ENCODE data around the gene IMMP2L. TPM values are rescaled to one million over a fixed set of nuclear protein-coding genes. Genes with fewer than 3 reads are reported as not detected.

IMMP2L gene
- total RNA-seq, 1 donor from 2014 or later, result 11.2 TPM

DNA sequence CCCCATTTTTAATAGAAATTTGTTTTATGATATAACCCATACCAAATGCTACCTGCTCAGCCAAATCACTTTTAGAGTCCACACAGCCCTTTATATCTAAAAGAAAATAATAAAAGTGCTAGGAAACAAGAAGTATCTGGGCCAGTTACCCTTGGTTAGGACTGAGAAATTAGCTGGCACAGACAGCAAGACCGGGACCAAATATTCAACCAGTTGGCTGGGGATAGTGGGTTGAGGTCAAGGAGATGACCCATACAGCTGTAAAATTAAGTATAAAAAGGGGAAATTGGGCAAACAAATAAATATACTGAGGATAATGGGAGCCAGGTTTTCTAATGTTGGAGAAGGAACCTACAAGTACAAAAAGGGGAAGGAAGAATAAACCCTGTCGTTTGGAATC, 174.3 kb downstream of the IMMP2L start:
- TF ChIP-seq, protein P1, sequence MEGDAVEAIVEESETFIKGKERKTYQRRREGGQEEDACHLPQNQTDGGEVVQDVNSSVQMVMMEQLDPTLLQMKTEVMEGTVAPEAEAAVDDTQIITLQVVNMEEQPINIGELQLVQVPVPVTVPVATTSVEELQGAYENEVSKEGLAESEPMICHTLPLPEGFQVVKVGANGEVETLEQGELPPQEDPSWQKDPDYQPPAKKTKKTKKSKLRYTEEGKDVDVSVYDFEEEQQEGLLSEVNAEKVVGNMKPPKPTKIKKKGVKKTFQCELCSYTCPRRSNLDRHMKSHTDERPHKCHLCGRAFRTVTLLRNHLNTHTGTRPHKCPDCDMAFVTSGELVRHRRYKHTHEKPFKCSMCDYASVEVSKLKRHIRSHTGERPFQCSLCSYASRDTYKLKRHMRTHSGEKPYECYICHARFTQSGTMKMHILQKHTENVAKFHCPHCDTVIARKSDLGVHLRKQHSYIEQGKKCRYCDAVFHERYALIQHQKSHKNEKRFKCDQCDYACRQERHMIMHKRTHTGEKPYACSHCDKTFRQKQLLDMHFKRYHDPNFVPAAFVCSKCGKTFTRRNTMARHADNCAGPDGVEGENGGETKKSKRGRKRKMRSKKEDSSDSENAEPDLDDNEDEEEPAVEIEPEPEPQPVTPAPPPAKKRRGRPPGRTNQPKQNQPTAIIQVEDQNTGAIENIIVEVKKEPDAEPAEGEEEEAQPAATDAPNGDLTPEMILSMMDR (IDR thresholded peaks at IDR 0.05; ENCODE audit: unreplicated experiment), result no peak
- DNase-seq (ENCODE audit: low spot score), result no peak
- no peaks in the 10 kb centered on the region for H3K9me3 Mint-ChIP-seq (ENCODE audit: unreplicated experiment)

DNA sequence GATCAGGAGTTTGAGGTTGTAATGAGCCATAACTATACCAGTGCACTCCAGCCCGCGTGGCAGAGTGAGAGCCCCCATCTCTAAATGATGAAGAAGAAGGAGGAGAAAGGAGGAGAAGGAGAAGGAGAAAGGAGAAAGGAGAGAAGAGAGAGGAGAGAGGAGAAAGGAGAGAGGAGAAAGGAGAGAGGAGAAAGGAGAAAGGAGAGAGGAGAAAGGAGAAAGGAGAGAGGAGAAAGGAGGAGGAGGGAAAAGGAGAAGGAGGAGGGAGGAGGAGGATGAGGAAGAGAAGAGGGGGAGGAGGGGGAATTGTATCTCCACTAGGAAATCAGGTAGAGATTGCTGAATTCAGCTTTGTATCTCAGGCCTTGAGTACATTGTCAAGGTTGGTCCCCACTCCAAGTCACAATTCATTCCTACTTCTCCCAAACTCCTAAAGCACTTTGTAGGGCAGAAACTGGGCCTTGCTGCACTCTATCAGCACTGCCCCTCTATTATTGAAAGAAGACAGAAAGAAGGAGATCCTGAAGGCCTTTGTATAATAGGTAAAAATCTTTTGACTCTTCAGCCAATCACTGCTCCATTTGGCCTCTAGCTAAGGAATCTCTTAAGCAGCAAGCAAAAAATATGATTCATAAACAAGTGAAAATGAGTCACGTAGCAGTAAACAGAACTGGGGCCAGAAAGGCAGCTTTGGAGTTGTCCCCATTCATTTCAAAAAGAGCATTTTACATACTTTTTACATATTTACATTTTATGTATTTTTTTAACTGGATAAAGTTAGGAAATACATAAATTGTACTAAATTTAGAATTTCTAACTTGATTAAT, 178.0 kb downstream of the IMMP2L start:
- Mint-ChIP-seq H3K27me3 (ENCODE audit: unreplicated experiment) (peaks cover 2% of the 10 kb centered on the region), H3K4me3 (ENCODE audit: unreplicated experiment) (no peak overlapping the region), H3K9me3 (ENCODE audit: unreplicated experiment) (no peaks in the 10 kb centered on the region), H3K27ac (ENCODE audit: unreplicated experiment) (no peak overlapping the region), H3K36me3 (ENCODE audit: low read depth, unreplicated experiment) (no peaks in the 10 kb centered on the region), H3K4me1 (ENCODE audit: unreplicated experiment) (no peaks in the 10 kb centered on the region)
- TF ChIP-seq, protein P1 (IDR thresholded peaks at IDR 0.05; ENCODE audit: unreplicated experiment), result no peak
- no peak for DNase-seq (ENCODE audit: low spot score)

More for the DNA sequence above, 174.3 kb downstream of the IMMP2L start:
- Mint-ChIP-seq H3K4me1 (ENCODE audit: unreplicated experiment) (no peaks in the 10 kb centered on the region), H3K27ac (ENCODE audit: unreplicated experiment) (no peak overlapping the region), H3K4me3 (ENCODE audit: unreplicated experiment) (no peak overlapping the region), H3K27me3 (ENCODE audit: unreplicated experiment) (peaks cover 2% of the 10 kb centered on the region), H3K36me3 (ENCODE audit: low read depth, unreplicated experiment) (no peaks in the 10 kb centered on the region)

DNA sequence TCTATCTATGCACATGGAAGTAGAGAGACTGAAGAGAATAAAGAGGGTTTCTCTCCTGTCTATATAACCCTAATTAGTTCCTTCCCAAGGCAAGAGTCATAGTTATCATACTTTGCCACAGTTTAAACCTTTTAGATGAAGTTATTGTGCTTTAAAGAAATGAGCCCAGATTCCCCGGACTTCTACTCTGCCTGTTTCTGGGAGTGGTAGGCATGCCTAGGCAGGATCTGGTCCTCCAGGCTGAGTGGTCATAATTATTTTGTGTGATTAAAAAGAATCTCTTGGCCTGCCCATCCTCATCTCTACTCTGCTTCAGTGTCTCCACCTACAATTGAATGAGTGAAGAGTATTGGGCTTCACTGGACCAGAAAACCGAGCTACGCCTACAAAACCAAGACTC, 179.2 kb downstream of the IMMP2L start:
- H3K4me3 Mint-ChIP-seq (ENCODE audit: unreplicated experiment), result no peak overlapping the region
- H3K9me3 Mint-ChIP-seq (ENCODE audit: unreplicated experiment), result no peaks in the 10 kb centered on the region
- no peak overlapping the region for H3K27ac Mint-ChIP-seq (ENCODE audit: unreplicated experiment)
- H3K27me3 Mint-ChIP-seq (ENCODE audit: unreplicated experiment), result peaks cover 2% of the 10 kb centered on the region
- TF ChIP-seq, protein P1 (IDR thresholded peaks at IDR 0.05; ENCODE audit: unreplicated experiment), result no peak
- no peaks in the 10 kb centered on the region for H3K4me1 Mint-ChIP-seq (ENCODE audit: unreplicated experiment)
- H3K36me3 Mint-ChIP-seq (ENCODE audit: low read depth, unreplicated experiment), result no peaks in the 10 kb centered on the region
- no peak for DNase-seq (ENCODE audit: low spot score)

DNA sequence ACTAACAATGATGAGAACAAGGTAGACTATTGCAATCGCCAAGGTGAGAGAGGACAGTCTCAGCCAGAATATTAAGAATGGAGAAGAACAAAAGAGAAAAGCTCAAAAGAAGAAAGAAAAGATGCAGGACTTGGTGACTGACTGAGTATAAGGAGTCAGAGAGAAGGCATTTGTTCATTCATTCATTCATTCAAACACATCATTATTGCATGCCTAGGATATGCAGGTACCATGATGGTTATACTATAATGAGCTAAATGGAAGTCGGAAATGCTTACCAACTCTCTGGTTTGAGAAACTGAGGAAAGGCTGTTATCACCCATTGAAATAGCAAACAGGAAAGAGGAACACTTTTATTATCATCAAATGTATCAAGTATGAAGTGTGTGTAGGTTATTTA, 180.7 kb downstream of the IMMP2L start:
- Mint-ChIP-seq H3K36me3 (ENCODE audit: low read depth, unreplicated experiment) (no peaks in the 10 kb centered on the region), H3K27me3 (ENCODE audit: unreplicated experiment) (peaks cover 2% of the 10 kb centered on the region), H3K4me3 (ENCODE audit: unreplicated experiment) (no peak overlapping the region), H3K4me1 (ENCODE audit: unreplicated experiment) (no peaks in the 10 kb centered on the region), H3K9me3 (ENCODE audit: unreplicated experiment) (no peaks in the 10 kb centered on the region), H3K27ac (ENCODE audit: unreplicated experiment) (no peak overlapping the region)
- TF ChIP-seq, protein P1 (IDR thresholded peaks at IDR 0.05; ENCODE audit: unreplicated experiment), result no peak
- DNase-seq (ENCODE audit: low spot score), result no peak

DNA sequence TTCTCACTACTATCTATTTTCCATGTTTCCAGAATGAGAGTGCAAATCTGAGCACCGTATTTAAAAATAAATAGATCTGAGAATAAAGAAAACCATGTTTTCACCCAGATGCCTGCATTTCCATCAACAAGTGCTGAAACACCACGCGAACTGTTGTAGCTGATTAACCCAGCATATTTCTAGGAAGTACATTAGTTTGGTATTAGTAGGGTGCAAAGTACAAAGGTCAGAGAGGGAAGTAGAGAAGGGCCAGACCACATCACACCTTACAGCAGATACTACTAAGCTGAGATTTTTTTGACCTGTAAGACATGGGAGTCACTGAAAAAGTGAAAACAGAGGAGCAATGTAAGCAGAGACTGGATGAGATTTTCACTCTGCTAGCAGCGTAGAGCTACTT, 181.3 kb downstream of the IMMP2L start:
- Mint-ChIP-seq H3K27me3 (ENCODE audit: unreplicated experiment) (peaks cover 2% of the 10 kb centered on the region), H3K36me3 (ENCODE audit: low read depth, unreplicated experiment) (no peaks in the 10 kb centered on the region), H3K9me3 (ENCODE audit: unreplicated experiment) (no peaks in the 10 kb centered on the region), H3K4me3 (ENCODE audit: unreplicated experiment) (no peak overlapping the region), H3K4me1 (ENCODE audit: unreplicated experiment) (no peaks in the 10 kb centered on the region), H3K27ac (ENCODE audit: unreplicated experiment) (no peak overlapping the region)
- no peak for DNase-seq (ENCODE audit: low spot score)
- TF ChIP-seq, protein P1 (IDR thresholded peaks at IDR 0.05; ENCODE audit: unreplicated experiment), result no peak
